HG03039 (cell line): ENCODE results near the gene MMD.
"Not testable (repeated sequence)": the region's sequence is repeated elsewhere in the genome, so short reads cannot be mapped to it uniquely, and the experiment has no call there.

Experiments
- ATAC-seq: cut with Tn5 transposase; IDR thresholded peaks from one replicate; pipeline ENCODE4 v1.9.1; 2021; ENCODE audit warnings: mild to moderate bottlenecking, moderate library complexity; ENCODE audit not compliant: unreplicated experiment

The MMD gene

GRCh38 chr17:55424893-55425540 lies 3.4 kb upstream of the MMD start:
- ATAC-seq, result no peak

GRCh38 chr17:55423535-55423934 lies 1.9 kb upstream of the MMD start:
- ATAC-seq, result no peak

- not testable (repeated sequence) for ATAC-seq
These were observed 1.2 kb upstream of the MMD start for GRCh38 chr17:55422828-55423164.

- ATAC-seq, result no peak
These were observed 858 bp downstream of the MMD start for GRCh38 chr17:55420776-55421178.

GRCh38 chr17:55420067-55420775 lies 1.4 kb downstream of the MMD start:
- ATAC-seq, result no peak

GRCh38 chr17:55418369-55419268 lies 3.0 kb downstream of the MMD start:
- no peak for ATAC-seq

GRCh38 chr17:55417411-55418268 lies 4.0 kb downstream of the MMD start:
- no peak for ATAC-seq

GRCh38 chr17:55416470-55417052 lies 5.1 kb downstream of the MMD start:
- ATAC-seq, result no peak

GRCh38 chr17:55416000-55416399 lies 5.6 kb downstream of the MMD start:
- no peak for ATAC-seq

GRCh38 chr17:55414983-55415382 lies 6.7 kb downstream of the MMD start:
- ATAC-seq, result no peak

GRCh38 chr17:55413825-55414489 lies 7.7 kb downstream of the MMD start:
- no peak for ATAC-seq

- ATAC-seq, result no peak
These were observed 10.2 kb downstream of the MMD start for GRCh38 chr17:55411463-55411855.

- ATAC-seq, result no peak
These were observed 10.7 kb downstream of the MMD start for GRCh38 chr17:55410722-55411462.

- no peak for ATAC-seq
These were observed 12.4 kb downstream of the MMD start for GRCh38 chr17:55409030-55409800.

GRCh38 chr17:55407641-55408566 lies 13.7 kb downstream of the MMD start:
- no peak for ATAC-seq

- no peak for ATAC-seq
These were observed 16.0 kb downstream of the MMD start for GRCh38 chr17:55405600-55405999.

- not testable (repeated sequence) for ATAC-seq
These were observed 17.4 kb downstream of the MMD start for GRCh38 chr17:55404197-55404596.
